ENCODE measurements around the gene LENEP.

LENEP gene

DNA sequence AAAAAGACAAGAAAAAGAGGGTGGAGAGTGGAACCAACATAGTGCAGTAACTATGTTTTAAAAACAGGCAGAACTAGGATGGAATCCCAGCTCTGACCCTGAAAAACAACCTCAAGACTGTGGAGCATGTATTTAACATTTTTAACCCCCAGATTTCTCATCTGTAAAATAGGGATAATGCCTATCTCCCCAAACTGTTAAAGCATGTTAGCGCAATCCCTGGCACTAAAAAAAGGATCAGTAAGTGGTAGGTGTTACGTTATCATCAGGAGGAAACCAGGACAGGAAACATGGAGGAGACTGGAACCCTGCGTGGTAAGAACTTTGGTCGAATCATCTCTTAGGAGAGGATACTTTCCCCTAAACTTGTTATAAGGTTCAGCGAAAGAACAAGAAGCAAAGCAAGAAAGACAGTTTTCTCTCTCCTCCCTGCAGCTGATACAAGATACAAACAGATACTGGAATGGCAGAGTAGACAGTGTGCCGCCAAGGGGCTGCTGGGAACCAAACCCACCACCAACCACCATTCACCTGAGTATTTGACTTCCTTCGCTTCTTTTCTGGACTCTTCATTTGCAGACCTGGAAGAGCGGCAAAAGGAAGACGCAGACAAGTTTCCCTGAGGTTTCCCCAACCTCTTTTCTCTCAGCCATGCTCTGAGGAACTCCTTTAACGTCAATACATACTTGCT, 32.8 kb upstream of the LENEP start:
- DNase-seq (ENCODE audit: low read depth in 1 of 2, low spot score in 1 of 2): no peak

GRCh38 chr1:154961207-154962155, 31.9 kb upstream of the LENEP start, which contains the start of gene PYGO2:
Gene PYGO2, minus strand, starts transcription at chr1:154961782. Its CDS starts 206 bp downstream, at chr1:154961576.
- peak; percentile 63 to 74 for DNase-seq (ENCODE audit: low read depth in 1 of 2, low spot score in 1 of 2)

GRCh38 chr1:154962156-154962749, 31.1 kb upstream of the LENEP start:
- no peak for DNase-seq (ENCODE audit: low read depth in 1 of 2, low spot score in 1 of 2)

DNA sequence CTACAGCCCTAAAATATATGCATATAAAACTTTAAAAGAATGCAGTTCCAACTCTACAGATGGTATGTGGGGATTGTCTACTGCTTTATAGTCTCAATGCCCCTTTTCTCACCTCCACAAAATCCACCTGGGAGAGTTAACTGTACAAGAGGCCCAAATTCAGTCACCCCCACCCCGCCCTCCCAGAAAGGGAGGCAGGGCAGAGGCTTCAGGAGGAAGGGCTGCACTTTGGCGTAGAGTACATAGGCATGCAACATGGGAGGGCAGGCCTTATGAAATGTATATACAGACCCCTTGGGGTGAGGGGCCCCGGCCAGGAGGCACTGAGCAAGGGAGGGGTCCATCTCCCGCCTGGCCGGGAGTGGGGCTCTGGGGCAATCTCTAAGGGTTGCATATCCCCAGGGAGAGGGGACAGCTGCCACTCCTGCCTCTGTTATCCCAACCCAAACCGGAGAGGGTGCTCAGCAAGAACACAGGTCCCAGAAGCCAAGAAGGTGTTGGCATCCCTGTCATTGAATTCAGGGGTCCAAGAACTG, 30.5 kb upstream of the LENEP start:
- no peak for DNase-seq (ENCODE audit: low read depth in 1 of 2, low spot score in 1 of 2)

DNA sequence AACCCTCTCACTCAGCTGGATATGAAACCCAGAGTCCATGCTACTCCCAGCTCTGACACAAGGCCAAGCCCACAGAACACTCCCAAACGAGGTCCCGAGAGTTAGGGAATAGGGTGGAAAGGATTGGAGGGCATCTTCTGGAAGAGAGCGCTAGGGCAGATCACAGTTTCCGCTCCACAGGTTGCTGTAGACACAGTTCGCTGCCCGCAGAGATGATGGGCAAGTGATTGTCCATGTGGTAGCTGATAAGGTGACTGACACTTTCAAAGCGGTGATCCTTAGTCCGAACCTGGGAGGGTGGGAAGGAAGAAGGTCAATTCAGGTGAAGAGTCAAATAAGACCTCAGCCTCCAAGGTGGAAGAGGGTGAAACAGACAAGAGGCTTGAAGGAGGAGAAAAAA, 29.7 kb upstream of the LENEP start:
- no peak for DNase-seq (ENCODE audit: low read depth in 1 of 2, low spot score in 1 of 2)

DNA sequence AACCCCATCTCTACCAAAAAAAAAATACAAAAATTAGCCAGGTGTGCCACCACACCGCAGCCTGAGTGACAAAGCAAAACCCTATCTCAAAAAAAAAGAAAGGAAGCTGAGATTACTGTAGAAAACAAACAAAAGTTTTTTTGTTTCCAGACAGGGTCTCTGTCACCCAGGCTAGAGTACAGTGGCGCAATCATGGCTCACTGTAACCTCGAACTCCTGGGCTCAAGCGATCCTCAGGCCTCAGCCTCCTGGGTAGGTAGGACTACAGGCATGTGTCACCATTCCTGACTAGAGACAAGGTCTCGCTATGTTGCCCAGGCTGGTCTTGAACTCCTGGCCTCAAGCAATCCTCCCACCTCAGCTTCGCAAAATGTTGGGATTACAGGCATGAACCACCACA, 29.0 kb upstream of the LENEP start:
- no peak for DNase-seq (ENCODE audit: low read depth in 1 of 2, low spot score in 1 of 2)

DNA sequence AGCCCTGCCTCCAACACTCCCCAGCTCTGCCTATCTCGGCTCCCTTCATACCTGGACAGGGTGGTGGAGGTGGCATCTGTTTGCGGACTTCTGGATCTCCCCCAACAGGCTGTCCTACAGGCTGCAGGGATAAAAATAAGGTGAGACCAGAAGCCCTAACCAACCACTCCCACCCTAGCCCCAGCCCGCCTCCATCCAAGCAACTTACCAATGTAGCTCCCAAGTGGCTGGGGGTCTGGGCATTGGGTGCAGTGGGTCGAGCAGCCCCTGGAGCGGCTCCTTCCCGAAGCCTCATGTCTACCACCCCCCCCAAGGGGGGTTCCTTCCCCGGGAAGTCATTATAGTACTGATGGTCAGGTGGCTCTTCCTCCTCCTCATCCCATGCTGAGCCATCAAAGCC, 27.3 kb upstream of the LENEP start:
- no peak for DNase-seq (ENCODE audit: low read depth in 1 of 2, low spot score in 1 of 2)

DNA sequence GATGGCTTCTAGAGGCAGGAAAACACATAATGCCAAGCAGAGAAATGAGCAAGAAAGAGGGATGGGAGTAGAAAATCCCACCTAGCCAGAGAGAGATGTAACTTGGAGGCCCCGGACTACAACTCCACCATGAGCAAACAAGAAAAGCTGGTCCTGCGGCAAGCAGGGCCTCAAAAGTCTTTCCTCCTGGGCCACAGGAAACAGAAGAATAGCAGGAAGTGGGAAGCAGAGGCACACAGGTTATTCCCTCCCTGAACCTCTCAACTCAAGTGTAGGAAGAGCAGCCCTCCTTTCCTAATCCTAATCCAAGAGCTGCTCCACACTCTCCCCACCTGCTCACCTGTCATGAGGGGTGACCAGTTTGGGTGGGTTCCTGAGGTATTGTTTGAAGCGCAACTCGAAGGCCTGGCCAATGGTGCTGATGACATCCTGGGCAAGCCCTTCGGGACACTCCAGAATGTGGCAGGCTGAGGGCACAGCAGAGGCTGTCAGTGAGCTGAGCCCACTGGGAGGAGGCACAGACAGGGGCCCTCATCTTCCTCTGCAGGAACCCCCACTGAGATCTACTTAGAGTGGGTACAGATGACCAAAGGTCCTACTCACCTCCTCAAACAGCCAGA, 25.9 kb upstream of the LENEP start:
- DNase-seq (ENCODE audit: low read depth in 1 of 2, low spot score in 1 of 2): no peak

- no peak for DNase-seq (ENCODE audit: low read depth in 1 of 2, low spot score in 1 of 2)
Measured at GRCh38 chr1:154968731-154969130, 24.7 kb upstream of the LENEP start.

DNA sequence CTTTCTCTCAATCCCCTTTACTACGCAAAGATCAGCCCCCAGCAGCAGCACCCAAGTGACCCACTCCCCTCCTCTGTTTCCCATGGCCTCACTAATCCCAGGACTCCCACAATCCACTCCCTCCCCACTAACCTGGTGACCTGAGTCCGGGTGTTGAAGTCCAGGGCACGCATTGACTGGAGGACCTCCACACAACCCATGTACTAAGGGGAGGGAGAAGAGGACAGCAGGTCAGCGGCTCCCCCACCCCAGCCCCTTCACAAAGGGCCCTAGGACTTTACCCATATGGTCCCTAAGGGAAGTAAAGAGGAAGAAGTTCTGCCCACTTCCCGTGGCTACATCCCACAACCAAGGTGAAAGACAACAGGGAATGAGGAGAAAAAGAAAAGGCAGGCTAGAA, 24.1 kb upstream of the LENEP start:
- DNase-seq (ENCODE audit: low read depth in 1 of 2, low spot score in 1 of 2): no peak

GRCh38 chr1:154969860-154970452, 23.4 kb upstream of the LENEP start:
- DNase-seq (ENCODE audit: low read depth in 1 of 2, low spot score in 1 of 2): no peak

GRCh38 chr1:154970631-154971340, 22.6 kb upstream of the LENEP start, which contains the start of gene SHC1:
Gene SHC1, minus strand, starts transcription at chr1:154970747. Its CDS starts 221 bp downstream, at chr1:154970526.
- no peak for DNase-seq (ENCODE audit: low read depth in 1 of 2, low spot score in 1 of 2)

DNA sequence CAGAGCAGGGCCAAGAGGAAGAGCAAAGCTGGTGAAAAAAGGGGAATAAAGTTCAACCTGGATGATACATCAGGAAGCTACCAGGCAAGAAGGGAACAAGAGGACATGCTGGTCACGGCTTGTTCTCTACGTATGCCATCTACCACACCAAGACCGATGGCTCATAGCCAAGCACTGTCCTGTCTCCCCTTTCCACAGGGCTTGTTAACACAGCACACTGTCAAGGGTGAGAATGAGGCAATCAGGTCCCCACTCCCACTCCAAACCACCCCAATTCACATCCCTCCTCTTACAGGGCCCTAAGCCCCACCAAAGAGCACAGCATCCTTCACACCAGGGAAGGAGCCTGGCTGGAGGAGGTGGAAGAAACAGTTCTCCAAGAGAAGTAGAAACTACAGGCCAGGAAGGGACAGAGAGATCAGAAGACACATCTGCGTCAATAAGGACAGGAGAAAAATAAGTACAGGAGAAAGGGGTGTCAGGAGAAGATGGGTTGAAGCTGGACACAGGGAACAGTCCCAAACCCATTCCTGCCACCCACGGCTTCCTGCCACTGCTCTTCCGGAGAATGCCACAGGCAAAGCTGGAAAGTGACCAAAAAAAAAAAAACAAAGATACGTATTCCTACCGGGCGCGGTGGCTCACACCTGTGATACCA, 21.9 kb upstream of the LENEP start:
- DNase-seq (ENCODE audit: low read depth in 1 of 2, low spot score in 1 of 2): no peak

- DNase-seq (ENCODE audit: low read depth in 1 of 2, low spot score in 1 of 2): no peak
Measured at GRCh38 chr1:154972213-154972516, 21.2 kb upstream of the LENEP start.

- no peak for DNase-seq (ENCODE audit: low read depth in 1 of 2, low spot score in 1 of 2)
Measured at GRCh38 chr1:154972517-154973343, 20.7 kb upstream of the LENEP start.

GRCh38 chr1:154973344-154974101, 19.9 kb upstream of the LENEP start:
- DNase-seq (ENCODE audit: low read depth in 1 of 2, low spot score in 1 of 2): peak; percentile 81 to 83

DNA sequence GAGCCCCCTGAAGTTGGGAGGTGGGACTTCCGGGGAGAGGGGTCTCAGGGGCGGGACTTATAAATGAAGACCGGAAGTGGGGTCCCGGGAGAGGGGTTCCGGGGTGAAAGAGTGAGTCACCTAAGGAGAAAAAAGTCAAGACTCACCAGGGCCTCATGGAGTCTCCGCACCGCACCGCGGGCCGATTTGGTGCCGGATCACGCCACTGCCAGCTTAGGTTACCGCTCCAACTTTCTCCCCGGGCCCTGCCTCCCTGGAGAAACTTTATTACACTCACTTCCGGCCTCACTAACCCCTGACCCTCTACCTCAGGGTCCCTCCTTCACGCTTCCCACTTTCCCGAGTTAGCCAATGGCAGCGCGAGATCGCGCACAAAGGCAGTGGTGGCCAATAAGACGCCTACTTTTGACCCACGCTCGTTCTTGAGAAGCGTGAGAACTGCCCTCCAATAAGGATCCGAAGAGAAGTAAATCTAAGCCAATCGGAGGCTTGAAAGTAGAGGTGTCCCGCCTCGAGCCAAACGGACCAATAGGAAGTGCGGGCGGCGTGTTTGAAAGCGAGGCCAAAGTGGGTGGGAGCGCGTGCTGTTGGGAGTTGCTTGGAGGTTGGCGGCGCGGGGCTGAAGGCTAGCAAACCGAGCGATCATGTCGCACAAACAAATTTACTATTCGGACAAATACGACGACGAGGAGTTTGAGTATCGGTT, 19.1 kb upstream of the LENEP start, which contains the start of gene CKS1B:
TSS of gene CKS1B (plus strand) at position 580 of the 706 bp plus-strand sequence. CDS start at position 645, 65 bp downstream.
- DNase-seq (ENCODE audit: low read depth in 1 of 2, low spot score in 1 of 2): peak; percentile 90 to 93
